ENCODE measurements around the gene FCHO1. TPM values are rescaled to one million over a fixed set of nuclear protein-coding genes. Genes with fewer than 3 reads are reported as not detected.

Gene FCHO1
- total RNA-seq, 4 donors from 2014 or later = 2.3 to 41.3 (median 5.3) TPM

- peak; percentile 72 to 89 (median 74) for DNase-seq
- Histone ChIP-seq H3K36me3 (no peaks in the 10 kb centered on the region), H3K27me3 (no peaks in the 10 kb centered on the region), H3K9me3 (no peaks in the 10 kb centered on the region), H3K4me3 (no peak overlapping the region), H3K4me1 (peaks cover 0 to 7% (median 0%) of the 10 kb centered on the region in 4 donors), H3K27ac (no peak overlapping the region)
- TF ChIP-seq CTCF (IDR thresholded peaks at IDR 0.05) (peak; percentile 79 to 86 (median 81)), POLR2A (IDR thresholded peaks at IDR 0.05) (no peak)
Measured at GRCh38 chr19:17784201-17785008, 33.1 kb downstream of the FCHO1 start.

- no peaks in the 10 kb centered on the region for H3K27me3 ChIP-seq
- H3K4me3 ChIP-seq = no peak overlapping the region
- H3K9me3 ChIP-seq = no peaks in the 10 kb centered on the region
- peaks cover 0 to 23% (median 2%) of the 10 kb centered on the region in 4 donors for H3K4me1 ChIP-seq
- H3K27ac ChIP-seq = no peak overlapping the region
- no peaks in the 10 kb centered on the region for H3K36me3 ChIP-seq
- no peak for TF ChIP-seq CTCF (IDR thresholded peaks at IDR 0.05)
- no peak for TF ChIP-seq POLR2A (IDR thresholded peaks at IDR 0.05)
- no peak for DNase-seq
Measured at GRCh38 chr19:17787274-17787913, 36.1 kb downstream of the FCHO1 start.

GRCh38 chr19:17788632-17789031 is 37.4 kb downstream of the FCHO1 start:
- Histone ChIP-seq H3K4me1 (peaks cover 0 to 23% (median 2%) of the 10 kb centered on the region in 4 donors), H3K4me3 (no peak overlapping the region), H3K27me3 (no peaks in the 10 kb centered on the region), H3K36me3 (no peaks in the 10 kb centered on the region), H3K9me3 (no peaks in the 10 kb centered on the region), H3K27ac (no peak overlapping the region)
- no peak for DNase-seq
- TF ChIP-seq POLR2A (IDR thresholded peaks at IDR 0.05) (no peak), CTCF (IDR thresholded peaks at IDR 0.05) (no peak)

- Histone ChIP-seq H3K27me3 (no peaks in the 10 kb centered on the region), H3K9me3 (no peaks in the 10 kb centered on the region), H3K27ac (peak overlapping the region in 3 of 4 donors; percentile 30 to 71 (median 32)), H3K4me3 (no peak overlapping the region), H3K4me1 (peaks cover 0 to 17% (median 2%) of the 10 kb centered on the region in 4 donors), H3K36me3 (no peaks in the 10 kb centered on the region)
- peak in 2 of 3 donors; percentile 66 to 75 for DNase-seq
- TF ChIP-seq CTCF (IDR thresholded peaks at IDR 0.05) = no peak
Measured at GRCh38 chr19:17790059-17790780, 38.9 kb downstream of the FCHO1 start.

GRCh38 chr19:17794412-17794730 is 43.1 kb downstream of the FCHO1 start:
- H3K27ac ChIP-seq = peak overlapping the region in 3 of 4 donors; percentile 83 to 98 (median 95)
- TF ChIP-seq POLR2A (IDR thresholded peaks at IDR 0.05) (no peak), CTCF (IDR thresholded peaks at IDR 0.05) (no peak)
- no peak for DNase-seq
- peak overlapping the region in 3 of 4 donors; percentile 40 to 78 (median 54) for H3K4me3 ChIP-seq
- peaks cover 0 to 26% (median 2%) of the 10 kb centered on the region in 4 donors for H3K4me1 ChIP-seq
- no peaks in the 10 kb centered on the region for H3K9me3 ChIP-seq
- no peaks in the 10 kb centered on the region for H3K27me3 ChIP-seq
- no peaks in the 10 kb centered on the region for H3K36me3 ChIP-seq

All from Peyer's patch (tissue), 4 donors.